ENCODE results near the gene THSD4.

GRCh38 chr15:71628988-71629770 lies 513.9 kb downstream of the THSD4 start:
- TF ChIP-seq CTCF (IDR thresholded peaks at IDR 0.05), result no peak
- no peak for TF ChIP-seq SIN3A (IDR thresholded peaks at IDR 0.05; ENCODE audit: borderline replicate concordance, insufficient read depth, low read depth, low read length)
- no peak for TF ChIP-seq REST (IDR thresholded peaks at IDR 0.05; ENCODE audit: insufficient read depth in 1 of 2, low read depth in 2 of 2, low read length in 1 of 2)
- no peak for TF ChIP-seq POLR2AphosphoS5 (IDR thresholded peaks at IDR 0.05; ENCODE audit: low read depth, low read length)
